ENCODE data around the gene CHRDL2.

Gene CHRDL2

GRCh38 chr11:74650498-74650897, 80.7 kb downstream of the CHRDL2 start:
- no peak overlapping the region for H3K9ac ChIP-seq (ENCODE audit: low read length)
- no peaks in the 10 kb centered on the region for H3K9me3 ChIP-seq (ENCODE audit: control insufficient read depth, low read length)
- H3K36me3 ChIP-seq (ENCODE audit: control insufficient read depth, insufficient read depth, low read length, severe bottlenecking): no peaks in the 10 kb centered on the region
- DNase-seq (ENCODE audit: low read depth): no peak
- H3K27me3 ChIP-seq (replicated peaks; ENCODE audit: control insufficient read depth, insufficient read depth, low read length): no peaks in the 10 kb centered on the region
- H3K4me1 ChIP-seq (ENCODE audit: control insufficient read depth, insufficient read depth, low read length): no peaks in the 10 kb centered on the region
- no peak overlapping the region for H3K4me3 ChIP-seq (ENCODE audit: low read length)

- Histone ChIP-seq H3K9me3 (ENCODE audit: control insufficient read depth, low read length) (no peaks in the 10 kb centered on the region), H3K9ac (ENCODE audit: low read length) (no peak overlapping the region), H3K27me3 (replicated peaks; ENCODE audit: control insufficient read depth, insufficient read depth, low read length) (no peaks in the 10 kb centered on the region), H3K4me1 (ENCODE audit: control insufficient read depth, insufficient read depth, low read length) (no peaks in the 10 kb centered on the region), H3K36me3 (ENCODE audit: control insufficient read depth, insufficient read depth, low read length, severe bottlenecking) (no peaks in the 10 kb centered on the region), H3K4me3 (ENCODE audit: low read length) (no peak overlapping the region)
- DNase-seq (ENCODE audit: low read depth): no peak
These were observed 82.3 kb downstream of the CHRDL2 start for GRCh38 chr11:74648894-74649293.

- Histone ChIP-seq H3K9ac (ENCODE audit: low read length) (no peak overlapping the region), H3K36me3 (ENCODE audit: control insufficient read depth, insufficient read depth, low read length, severe bottlenecking) (no peaks in the 10 kb centered on the region), H3K4me3 (ENCODE audit: low read length) (no peak overlapping the region), H3K4me1 (ENCODE audit: control insufficient read depth, insufficient read depth, low read length) (no peaks in the 10 kb centered on the region), H3K9me3 (ENCODE audit: control insufficient read depth, low read length) (no peaks in the 10 kb centered on the region), H3K27me3 (replicated peaks; ENCODE audit: control insufficient read depth, insufficient read depth, low read length) (no peaks in the 10 kb centered on the region)
- DNase-seq (ENCODE audit: low read depth): no peak
These were observed 83.4 kb downstream of the CHRDL2 start for GRCh38 chr11:74647831-74648230.

- Histone ChIP-seq H3K9ac (ENCODE audit: low read length) (no peak overlapping the region), H3K9me3 (ENCODE audit: control insufficient read depth, low read length) (no peaks in the 10 kb centered on the region), H3K27me3 (replicated peaks; ENCODE audit: control insufficient read depth, insufficient read depth, low read length) (no peaks in the 10 kb centered on the region), H3K4me1 (ENCODE audit: control insufficient read depth, insufficient read depth, low read length) (no peaks in the 10 kb centered on the region), H3K4me3 (ENCODE audit: low read length) (no peak overlapping the region), H3K36me3 (ENCODE audit: control insufficient read depth, insufficient read depth, low read length, severe bottlenecking) (no peaks in the 10 kb centered on the region)
- DNase-seq (ENCODE audit: low read depth): no peak
These were observed 83.8 kb downstream of the CHRDL2 start for GRCh38 chr11:74647404-74647803.

- DNase-seq (ENCODE audit: low read depth): no peak
- no peak overlapping the region for H3K4me3 ChIP-seq (ENCODE audit: low read length)
- no peaks in the 10 kb centered on the region for H3K9me3 ChIP-seq (ENCODE audit: control insufficient read depth, low read length)
- H3K27me3 ChIP-seq (replicated peaks; ENCODE audit: control insufficient read depth, insufficient read depth, low read length): no peaks in the 10 kb centered on the region
- no peaks in the 10 kb centered on the region for H3K36me3 ChIP-seq (ENCODE audit: control insufficient read depth, insufficient read depth, low read length, severe bottlenecking)
- H3K9ac ChIP-seq (ENCODE audit: low read length): no peak overlapping the region
- H3K4me1 ChIP-seq (ENCODE audit: control insufficient read depth, insufficient read depth, low read length): no peaks in the 10 kb centered on the region
These were observed 84.3 kb downstream of the CHRDL2 start for GRCh38 chr11:74646954-74647353.
